ENCODE data around the gene ROBO1.

GRCh38 chr3:79203144-79203519, 564.7 kb downstream of the ROBO1 start:
- TF ChIP-seq CTCF (IDR thresholded peaks at IDR 0.05) (no peak), POLR2AphosphoS5 (IDR thresholded peaks at IDR 0.05) (no peak)
